ENCODE measurements around the gene CLCN4.

- no peak for TF ChIP-seq CTCF (conservative IDR thresholded peaks at IDR 0.05)
- TF ChIP-seq EZH2 (IDR thresholded peaks at IDR 0.05; ENCODE audit: low read depth) = no peak
Measured at GRCh38 chrX:10244915-10245622, 88.3 kb downstream of the CLCN4 start.
